GM19043 (cell line): ENCODE results near the gene NAA15.
A peak's percentile ranks its signal among the peaks of the same experiment; 100 is the strongest.
"Not testable (repeated sequence)": the region's sequence is repeated elsewhere in the genome, so short reads cannot be mapped to it uniquely, and the experiment has no call there.

Experiments used
- ATAC-seq: cut with Tn5 transposase; IDR thresholded peaks from one replicate; pipeline ENCODE4 v1.9.1; 2021; ENCODE audit warnings: low read depth; ENCODE audit not compliant: unreplicated experiment

NAA15 gene

DNA sequence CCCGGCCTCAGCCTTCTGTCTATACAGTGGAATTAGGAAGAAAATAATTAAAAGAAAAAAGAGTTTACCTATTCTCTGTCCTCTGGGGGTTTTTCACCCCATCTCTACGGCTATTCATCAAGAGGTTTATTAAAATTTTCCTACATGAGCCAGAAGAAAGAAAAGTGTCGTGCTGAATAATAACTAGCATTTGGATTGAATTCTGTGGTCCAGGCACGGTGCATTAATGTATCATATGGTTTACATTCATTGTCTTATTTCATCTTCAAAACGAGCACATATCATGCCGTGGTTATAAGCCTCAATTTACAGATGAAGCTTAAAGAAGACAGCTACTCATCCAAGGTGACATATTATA is 5.4 kb upstream of the NAA15 start:
- ATAC-seq = no peak

DNA sequence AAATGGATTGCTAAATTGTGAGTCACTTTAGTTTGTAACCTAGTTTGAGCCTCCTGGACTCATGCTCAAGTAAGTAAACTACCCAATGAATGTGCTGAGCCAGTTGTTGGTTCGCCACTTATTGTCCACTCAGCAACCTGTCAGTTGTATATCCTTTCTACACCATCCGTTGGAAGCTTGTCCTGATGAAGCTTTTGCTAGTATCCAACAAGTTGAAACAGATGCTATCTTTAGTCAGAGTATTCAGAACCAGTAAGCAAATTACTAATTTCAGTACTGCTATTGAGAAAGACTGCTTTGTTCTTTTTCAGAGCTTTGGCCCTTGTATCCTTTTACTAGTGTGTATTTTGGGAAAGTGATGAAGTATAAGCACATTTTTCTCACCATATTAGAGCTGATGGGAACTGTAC is 4.3 kb upstream of the NAA15 start:
- ATAC-seq = no peak

DNA sequence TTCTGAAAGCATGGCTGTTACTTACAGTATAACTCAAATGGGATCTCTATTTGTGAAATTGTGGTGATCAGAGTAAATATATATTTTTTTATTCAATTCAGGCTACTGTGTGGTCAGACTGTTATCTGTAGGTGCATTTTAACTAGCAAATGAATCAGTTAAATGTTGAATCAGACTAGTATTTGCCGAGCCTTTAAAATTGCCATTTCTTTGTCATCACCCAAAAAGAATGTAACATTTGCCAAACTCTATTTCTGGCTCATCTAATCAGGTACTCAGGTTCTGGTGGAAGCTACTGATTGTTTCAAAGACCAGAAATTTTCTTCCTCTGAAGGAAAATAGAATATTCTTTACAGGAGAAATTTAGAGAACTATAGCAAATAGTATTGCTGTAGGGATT is 1.8 kb upstream of the NAA15 start:
- ATAC-seq = no peak

GRCh38 chr4:139300431-139301112 is 733 bp upstream of the NAA15 start:
- peak; percentile 2 for ATAC-seq

DNA sequence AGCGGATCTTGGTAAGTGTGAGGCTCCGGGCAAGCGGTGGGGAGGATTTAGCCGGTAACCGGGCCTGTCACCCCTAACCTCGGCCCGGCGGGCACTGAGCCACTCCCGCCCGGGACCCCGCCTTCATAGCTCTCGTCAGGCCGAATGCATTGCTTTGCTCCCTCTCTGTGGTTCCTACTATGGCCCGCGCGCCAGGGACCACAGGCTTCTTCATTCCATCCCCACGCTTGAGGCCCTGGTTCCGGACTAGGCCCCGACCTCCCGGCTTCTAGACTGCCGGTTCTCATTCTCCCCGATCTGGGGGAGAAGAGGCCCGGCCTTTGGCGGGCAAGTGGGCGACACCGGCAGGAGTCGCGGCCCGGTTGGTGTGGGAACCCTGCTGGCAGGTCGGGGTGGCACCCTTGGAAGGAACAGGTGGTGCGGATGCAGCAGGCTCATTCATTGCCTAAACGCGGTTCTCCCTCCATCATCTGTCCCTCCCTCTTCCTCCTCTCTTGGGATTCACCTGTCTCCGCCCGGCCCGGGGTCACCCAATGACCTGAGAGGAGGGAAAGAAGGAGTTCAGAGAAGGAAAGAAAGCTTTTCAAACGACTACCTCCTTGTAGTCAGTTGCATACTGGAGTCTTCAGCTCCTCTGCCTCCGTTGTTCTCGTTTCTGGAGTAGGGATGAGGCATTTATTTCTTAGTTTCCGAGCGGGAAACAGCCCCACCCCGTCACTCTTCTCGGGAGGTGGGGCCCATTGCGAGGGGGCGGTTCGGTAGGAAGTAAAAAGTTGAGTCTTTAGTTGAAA is 711 bp downstream of the NAA15 start, which contains the start of gene NDUFC1:
Gene NDUFC1 (minus strand): TSS at position 657 of the 791 bp plus-strand sequence. CDS start 6,679 bp downstream, outside the sequence.
- ATAC-seq = peak; percentile 28

GRCh38 chr4:139304920-139305319 is 3.6 kb downstream of the NAA15 start:
- no peak for ATAC-seq

DNA sequence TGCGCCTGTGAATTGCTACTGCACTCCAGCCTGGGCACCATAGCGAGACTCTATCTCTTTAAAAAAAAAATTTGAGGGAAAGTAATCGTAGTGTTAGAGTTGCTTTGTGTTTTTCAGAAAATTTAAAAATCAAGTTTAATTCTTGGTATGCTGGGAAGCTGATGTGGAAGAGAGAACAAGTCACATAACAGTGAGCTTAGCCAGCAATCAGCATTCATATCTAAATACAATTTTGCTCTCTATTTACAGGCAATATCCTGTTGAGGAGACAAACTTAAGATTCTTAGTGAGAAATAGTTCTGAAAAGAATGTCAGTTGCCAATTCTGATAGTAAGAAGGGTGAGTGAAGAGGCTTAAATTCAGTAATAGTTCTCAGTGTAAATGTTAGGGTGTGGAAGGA is 10.6 kb downstream of the NAA15 start:
- no peak for ATAC-seq

- ATAC-seq = no peak
These were observed 11.4 kb downstream of the NAA15 start for GRCh38 chr4:139312552-139313332.

GRCh38 chr4:139313414-139313813 is 12.1 kb downstream of the NAA15 start:
- ATAC-seq = not testable (repeated sequence)

- no peak for ATAC-seq
These were observed 12.9 kb downstream of the NAA15 start for GRCh38 chr4:139314047-139314800.

DNA sequence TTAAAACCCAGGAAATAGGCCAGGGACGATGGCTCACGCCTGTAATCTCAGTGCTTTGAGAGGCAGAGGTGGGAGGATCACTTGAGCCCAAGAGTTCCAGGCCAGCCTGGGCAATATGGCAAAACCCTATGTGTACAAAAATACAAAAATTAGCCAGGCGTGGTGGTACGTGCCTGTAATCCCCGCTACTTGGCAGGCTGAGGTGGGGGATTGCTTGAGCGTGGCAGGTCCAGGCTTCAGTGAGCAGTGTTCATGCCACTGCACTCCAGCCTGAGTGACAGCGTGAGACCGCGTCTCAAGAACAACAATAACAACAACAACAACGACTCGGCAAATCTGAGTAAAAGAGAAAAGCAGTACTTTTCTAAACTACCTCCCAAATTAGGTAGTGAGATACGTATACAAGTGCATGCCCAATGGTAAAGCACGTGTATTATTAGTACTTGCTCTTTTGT is 13.9 kb downstream of the NAA15 start:
- peak; percentile 73 for ATAC-seq

DNA sequence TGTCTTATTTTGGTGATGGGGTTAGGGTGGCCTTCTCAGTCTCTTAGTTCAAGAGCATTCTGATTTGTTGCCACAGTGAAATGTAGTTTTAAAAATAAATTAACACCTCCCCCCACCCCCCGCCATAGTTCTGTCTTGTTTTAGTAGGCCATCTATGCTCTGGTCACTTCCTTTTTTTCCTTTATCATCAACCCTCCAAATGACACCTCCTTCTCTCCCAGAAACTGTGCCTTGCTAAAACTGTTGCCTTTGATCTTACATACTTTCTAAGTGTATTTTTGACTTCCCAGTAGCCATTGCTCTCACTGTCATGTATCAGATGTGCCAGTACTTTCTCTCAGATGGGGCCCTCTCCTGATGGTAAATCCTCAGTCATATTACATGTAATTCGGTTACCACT is 15.4 kb downstream of the NAA15 start:
- no peak for ATAC-seq

- no peak for ATAC-seq
These were observed 16.3 kb downstream of the NAA15 start for GRCh38 chr4:139317635-139318034.

GRCh38 chr4:139319571-139319970 is 18.3 kb downstream of the NAA15 start:
- ATAC-seq = no peak

DNA sequence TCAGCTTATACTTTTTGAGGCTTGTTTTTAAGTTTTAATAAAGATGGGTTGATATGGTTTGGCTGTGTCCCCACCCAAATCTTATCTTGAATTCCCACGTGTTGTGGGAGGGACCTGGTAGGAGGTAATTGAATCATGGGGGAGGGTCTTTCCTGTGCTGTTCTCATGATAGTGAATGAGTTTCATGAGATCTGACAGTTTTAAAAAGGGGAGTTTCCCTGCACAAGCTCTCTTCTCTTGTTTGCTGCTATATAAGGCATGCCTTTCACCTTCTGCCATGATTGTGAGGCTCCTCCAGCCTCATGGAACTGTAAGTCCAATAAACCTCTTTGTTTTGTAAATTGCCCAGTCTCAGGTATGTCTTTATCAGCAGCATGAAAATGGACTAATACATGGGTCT is 20.8 kb downstream of the NAA15 start:
- not testable (repeated sequence) for ATAC-seq

DNA sequence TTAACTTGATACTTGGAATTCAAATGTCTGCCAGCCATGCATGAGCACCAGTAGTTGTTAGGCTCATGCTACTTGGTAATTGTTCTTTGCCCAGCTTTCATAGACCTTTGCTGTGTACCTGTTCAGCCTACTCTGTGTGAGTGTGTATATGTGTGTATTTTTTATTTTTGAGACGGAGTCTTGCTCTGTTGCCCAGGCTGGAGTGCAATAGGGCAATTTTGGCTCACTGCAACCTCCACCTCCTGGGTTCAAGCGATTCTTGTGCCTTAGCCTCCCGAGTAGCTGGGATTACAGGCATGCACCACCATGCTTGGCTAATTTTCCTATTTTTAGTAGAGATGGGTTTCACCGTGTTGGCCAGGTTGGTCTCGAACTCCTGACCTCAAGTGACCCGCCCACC is 21.2 kb downstream of the NAA15 start:
- ATAC-seq = not testable (repeated sequence)

- no peak for ATAC-seq
These were observed 23.3 kb downstream of the NAA15 start for GRCh38 chr4:139324620-139325019.

- no peak for ATAC-seq
These were observed 28.4 kb downstream of the NAA15 start for GRCh38 chr4:139329665-139330200.

DNA sequence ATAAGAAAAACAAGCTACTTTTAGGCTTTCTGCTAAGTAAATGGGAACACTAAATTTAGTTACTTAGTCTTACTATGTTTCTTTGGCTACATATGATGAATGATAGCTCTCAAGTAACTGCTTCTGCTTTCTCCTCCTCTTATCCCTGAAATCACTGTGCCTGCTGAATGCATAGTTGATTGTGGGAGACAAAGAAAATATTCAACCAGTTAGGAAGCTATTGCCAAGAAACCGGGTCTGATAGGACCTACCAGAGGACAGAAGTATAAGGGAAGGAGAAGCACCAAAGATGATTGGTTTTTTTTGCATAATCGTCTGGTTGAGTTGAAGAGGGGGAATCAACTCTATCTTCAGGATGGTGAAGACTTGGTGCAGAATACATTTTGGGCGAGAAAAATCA is 29.0 kb downstream of the NAA15 start:
- no peak for ATAC-seq

- no peak for ATAC-seq
These were observed 29.9 kb downstream of the NAA15 start for GRCh38 chr4:139331185-139331584.
